NCI-H2107 treated with DMSO at 0.1 percent for 48 hours (cell line): ENCODE data around the gene RRAGA.
"Not testable (repeated sequence)": the region's sequence is repeated elsewhere in the genome, so short reads cannot be mapped to it uniquely, and the experiment has no call there.

Experiments used
- DNase-seq: peaks from one replicate; lab custom pipeline; 2025; ENCODE audit not compliant: unreplicated experiment; lab: John Stamatoyannopoulos, UW

The RRAGA gene, protein sequence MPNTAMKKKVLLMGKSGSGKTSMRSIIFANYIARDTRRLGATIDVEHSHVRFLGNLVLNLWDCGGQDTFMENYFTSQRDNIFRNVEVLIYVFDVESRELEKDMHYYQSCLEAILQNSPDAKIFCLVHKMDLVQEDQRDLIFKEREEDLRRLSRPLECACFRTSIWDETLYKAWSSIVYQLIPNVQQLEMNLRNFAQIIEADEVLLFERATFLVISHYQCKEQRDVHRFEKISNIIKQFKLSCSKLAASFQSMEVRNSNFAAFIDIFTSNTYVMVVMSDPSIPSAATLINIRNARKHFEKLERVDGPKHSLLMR

GRCh38 chr9:19048966-19049916 lies at the start of gene RRAGA:
Gene RRAGA, plus strand, starts transcription at chr9:19049427. Its CDS starts 233 bp downstream, at chr9:19049660.
- DNase-seq: peak; percentile 95

DNA sequence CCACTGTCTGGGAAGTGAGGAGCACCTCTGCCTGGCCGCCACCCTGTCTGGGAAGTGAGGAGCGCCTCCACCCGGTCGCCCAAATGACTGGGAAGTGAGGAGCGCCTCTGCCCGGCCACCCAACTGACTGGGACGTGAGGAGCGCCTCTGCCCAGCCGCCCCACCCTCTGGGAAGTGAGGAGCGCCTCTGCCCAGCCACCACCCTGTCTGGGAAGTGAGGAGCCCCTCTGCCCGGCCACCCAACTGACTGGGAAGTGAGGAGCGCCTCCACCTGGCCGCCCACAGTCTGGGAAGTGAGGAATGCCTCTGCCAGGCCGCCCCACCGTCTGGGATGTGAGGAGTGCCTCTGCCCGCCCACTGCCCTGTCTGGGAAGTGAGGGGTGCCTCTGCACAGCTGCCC lies 49.1 kb upstream of the RRAGA start:
- no peak for DNase-seq

- no peak for DNase-seq
These were observed 39.7 kb upstream of the RRAGA start for GRCh38 chr9:19009391-19009965.

DNA sequence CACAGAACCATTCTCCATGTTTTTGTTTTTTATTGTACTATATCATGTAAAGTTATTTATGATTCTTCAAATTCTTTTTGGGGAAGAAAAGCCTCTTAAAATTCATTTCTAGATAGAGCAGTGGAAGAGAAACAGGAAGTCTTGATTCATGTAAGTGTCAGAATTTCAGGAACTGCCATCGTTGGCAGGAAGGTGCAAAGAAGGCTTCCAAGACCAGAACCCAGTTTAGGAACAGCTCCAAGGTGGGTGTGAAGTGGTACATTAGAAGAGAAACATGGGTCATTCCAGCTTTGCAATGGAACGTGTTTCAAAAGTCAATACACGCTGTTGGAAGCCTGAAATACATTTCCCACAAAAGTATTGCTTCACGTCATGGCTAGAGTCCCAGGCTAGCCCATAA lies 31.0 kb upstream of the RRAGA start:
- no peak for DNase-seq

DNA sequence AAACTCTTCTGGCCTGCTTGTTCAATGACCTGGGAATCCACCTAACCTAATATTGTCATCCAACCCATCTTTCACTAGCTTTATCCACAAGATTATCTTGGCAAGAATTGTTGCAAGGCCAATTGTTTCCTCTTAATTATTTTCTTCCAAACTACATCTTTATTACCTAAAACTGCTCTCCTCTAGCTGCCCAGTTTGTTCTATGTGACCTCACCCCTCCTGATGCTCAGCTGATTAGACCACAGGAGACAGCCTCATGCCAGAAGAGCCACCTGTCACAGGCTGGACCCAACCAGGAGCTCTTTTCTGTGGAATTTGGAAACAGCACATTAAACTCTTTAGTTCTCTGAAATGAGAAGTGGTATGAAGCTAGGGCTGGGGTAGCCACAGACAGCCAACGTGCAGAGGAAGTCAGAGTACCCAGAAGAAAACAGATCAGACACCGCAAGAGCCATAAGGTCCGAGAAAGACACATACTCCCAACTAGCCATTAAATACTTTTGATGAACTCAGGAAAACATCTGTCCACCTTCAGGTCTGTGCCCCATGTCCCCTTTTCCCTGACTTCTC lies 28.3 kb upstream of the RRAGA start:
- DNase-seq: no peak

DNA sequence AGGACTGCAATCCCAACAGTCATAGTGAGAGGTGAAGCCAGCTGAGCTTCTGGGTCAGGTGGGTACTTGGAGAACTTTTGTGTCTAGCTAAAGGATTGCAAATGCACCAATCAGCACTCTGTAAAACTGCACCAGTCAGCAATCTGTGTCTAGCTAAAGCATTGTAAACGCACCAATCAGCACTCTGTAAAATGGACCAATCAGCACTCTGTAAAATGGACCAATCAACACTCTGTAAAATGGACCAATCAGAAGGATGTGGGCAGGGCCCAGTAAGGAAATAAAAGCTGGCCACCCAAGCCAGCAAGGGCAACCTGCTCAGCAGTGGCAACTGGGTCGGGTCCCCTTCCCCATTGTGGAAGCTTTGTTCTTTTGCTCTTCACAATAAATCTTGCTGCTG lies 27.6 kb upstream of the RRAGA start:
- not testable (repeated sequence) for DNase-seq

DNA sequence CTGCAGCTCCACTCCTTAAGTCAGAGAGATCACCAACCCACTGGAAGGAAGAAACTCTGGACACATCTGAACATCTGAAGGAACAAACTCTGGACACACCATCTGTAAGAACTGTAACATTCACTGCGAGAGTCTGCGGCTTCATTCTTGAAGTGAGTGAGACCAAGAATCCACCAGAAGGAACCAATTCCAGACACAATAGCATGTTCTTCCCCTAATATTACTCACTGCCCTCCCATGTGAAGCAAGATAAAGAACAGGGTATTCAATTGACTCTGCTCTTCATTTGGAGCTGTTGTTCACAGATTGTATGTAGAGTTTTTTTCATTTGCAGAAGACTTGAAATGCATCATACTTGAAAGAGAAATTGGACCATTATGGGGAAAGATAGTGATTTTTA lies 27.0 kb upstream of the RRAGA start:
- no peak for DNase-seq

DNA sequence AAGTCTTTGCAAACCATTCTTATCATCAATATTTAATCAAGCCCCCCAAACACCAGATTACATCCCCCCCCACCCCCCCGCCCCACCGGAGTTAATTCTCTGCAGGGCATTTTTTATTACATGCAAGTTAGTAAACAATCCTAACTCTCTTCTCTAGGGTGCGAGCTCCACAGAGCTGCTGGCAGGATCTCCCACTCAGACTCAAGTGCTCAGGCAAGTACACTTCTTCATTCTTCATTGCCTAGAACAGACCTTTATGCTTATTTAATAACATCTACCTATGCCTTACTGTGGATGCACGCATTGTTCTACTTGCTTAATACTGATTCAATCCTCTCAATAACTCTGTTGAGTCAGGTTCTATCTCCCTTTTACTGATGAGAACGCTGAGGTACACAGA lies 26.1 kb upstream of the RRAGA start:
- no peak for DNase-seq

DNA sequence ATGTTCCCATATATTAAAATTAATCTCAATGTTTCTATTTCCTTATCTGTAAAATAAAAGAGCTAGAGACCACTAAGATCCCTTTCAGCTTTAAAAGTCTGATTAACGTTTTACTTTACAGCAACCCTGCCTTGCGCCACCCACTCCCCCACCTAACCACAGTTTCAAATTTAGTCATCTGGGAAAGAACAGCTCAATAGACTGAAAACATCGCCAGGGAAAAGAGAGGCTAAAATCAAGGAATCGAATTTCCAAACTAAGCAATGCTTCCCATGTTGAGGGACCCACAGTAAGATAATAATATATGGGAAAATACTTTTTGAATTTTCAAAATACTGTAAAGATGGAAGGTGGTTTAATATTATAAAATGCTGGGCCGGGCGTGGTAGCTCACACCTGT lies 22.9 kb upstream of the RRAGA start:
- DNase-seq: no peak

DNA sequence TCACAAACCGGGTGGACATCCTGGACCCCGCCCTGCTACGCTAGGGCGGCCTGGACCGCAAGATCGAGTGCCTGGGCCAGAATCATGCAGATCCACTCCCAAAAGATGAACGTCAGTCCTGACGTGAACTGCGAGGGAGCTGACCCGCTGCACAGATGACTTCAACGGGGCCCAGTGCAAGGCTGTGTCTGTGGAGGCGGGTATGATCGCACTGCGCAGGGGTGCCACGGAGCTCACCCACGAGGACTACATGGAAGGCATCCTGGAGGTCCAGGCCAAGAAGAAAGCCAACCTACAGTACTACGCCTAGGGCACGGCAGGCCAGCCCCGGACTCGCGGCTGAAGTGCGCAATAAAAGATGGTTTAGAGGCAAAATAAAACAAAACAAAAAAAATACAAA lies 21.4 kb upstream of the RRAGA start:
- DNase-seq: no peak

DNA sequence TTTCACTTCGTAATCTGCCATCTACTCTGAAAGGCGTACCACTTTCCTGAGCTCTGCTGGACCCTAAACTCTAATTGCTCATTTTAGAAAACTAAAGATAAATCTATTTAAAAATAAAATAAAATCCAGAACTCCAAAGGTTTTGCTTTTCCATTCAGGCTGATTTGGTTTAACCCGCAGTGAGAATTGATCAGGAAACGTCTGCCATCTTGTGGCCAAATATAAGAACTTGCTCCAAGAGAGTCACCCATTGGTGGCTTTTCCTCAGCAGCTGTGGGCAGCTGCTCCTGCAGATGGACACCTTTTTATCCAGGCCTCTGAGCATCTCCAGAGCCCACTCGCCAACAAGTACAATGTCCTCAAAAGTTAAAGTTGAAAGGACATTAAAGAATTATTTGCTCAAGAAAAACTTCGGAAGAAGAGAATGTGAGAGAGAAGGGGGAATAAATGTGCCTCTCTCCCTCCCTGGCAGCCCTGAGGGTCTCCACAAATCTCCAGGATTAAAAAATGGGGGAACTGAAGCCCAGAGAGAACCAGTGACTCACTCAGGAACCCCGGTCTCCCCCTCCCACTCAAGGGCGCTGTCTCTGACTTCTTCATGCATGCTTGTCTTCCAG lies 20.3 kb upstream of the RRAGA start:
- DNase-seq: peak; percentile 59

GRCh38 chr9:19030899-19031298 lies 18.3 kb upstream of the RRAGA start:
- no peak for DNase-seq

DNA sequence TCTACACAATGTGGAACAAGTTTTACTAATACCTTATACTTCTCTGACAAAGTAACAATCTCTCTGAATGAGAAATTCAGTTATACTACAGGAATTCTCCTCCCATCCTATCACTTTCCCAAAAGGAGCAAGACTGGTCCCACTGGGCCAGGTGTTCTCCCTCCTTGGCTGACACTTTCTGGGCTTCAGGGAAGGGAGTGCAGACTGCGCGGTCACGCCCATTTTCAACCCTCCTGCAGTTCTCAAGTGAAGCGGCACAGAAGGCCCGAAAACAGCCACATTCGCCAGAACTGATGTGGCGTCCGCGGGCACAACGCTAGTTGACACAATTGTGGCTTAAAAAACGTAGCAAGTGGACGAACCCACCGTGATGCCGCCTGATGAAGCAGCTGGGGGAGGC lies 16.8 kb upstream of the RRAGA start:
- DNase-seq: no peak

- DNase-seq: no peak
These were observed 16.2 kb upstream of the RRAGA start, which contains the start of gene SAXO1 for GRCh38 chr9:19033015-19033414. Gene SAXO1, minus strand, starts transcription at chr9:19033209. Its CDS starts 301 bp downstream, at chr9:19032908.

GRCh38 chr9:19036611-19037010 lies 12.6 kb upstream of the RRAGA start:
- no peak for DNase-seq

DNA sequence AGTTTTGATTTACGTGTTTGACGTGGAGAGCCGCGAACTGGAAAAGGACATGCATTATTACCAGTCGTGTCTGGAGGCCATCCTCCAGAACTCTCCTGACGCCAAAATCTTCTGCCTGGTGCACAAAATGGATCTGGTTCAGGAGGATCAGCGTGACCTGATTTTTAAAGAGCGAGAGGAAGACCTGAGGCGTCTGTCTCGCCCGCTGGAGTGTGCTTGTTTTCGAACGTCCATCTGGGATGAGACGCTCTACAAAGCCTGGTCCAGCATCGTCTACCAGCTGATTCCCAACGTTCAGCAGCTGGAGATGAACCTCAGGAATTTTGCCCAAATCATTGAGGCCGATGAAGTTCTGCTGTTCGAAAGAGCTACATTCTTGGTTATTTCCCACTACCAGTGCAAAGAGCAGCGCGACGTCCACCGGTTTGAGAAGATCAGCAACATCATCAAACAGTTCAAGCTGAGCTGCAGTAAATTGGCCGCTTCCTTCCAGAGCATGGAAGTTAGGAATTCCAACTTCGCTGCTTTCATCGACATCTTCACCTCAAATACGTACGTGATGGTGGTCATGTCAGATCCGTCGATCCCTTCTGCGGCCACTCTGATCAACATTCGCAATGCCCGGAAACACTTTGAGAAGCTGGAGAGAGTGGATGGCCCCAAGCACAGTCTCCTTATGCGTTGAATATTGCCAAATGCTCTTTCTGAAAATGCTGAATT lies 850 bp downstream of the RRAGA start:
- no peak for DNase-seq

GRCh38 chr9:19050637-19051591 lies 1.7 kb downstream of the RRAGA start:
- DNase-seq: no peak

DNA sequence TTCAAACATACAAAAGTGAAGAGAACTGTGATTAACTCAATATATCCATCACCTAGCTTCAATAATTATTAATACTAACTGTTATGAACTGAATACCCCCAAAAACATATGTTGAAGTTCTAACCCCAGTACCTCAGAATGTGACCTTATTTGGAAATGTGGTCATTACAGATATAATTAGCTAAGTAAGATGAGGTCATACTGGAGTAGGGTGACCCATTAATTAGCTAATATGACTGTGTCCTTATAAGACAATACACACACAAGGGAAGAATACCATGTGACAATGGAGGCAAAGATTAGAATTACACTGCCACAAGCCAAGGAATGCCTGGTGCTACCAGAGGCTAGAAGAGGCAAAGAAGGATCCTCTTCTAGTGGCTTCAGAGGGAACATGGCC lies 7.8 kb downstream of the RRAGA start:
- DNase-seq: no peak

- DNase-seq: no peak
These were observed 25.0 kb downstream of the RRAGA start for GRCh38 chr9:19074229-19074628.
